SHP77 (cell line): ENCODE results near the gene TNC.

Experiments used
- DNase-seq, 2 experiments: peaks; one replicate each; lab custom pipeline; 2025; lab: John Stamatoyannopoulos, UW

The TNC gene

DNA sequence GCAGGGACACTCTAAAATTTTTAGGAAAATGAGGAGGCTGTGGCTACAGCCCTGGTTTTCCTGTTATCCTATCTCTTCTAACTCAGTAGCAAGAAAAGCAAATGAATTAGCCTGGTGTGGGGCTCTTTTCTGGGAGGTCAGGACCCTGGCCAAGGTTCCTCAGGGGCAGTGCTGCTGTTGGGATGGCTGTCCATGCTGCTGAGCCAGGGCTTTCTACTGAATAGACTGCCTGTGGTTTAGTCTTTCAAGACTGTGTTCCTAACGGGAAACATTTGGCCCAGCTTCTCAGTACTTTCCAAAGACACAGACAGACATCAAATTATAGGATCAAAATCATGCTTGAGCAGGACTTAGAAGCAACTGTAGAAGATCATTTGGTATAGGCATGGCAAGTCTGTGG lies 18.1 kb downstream of the TNC start:
- no peak for DNase-seq

DNA sequence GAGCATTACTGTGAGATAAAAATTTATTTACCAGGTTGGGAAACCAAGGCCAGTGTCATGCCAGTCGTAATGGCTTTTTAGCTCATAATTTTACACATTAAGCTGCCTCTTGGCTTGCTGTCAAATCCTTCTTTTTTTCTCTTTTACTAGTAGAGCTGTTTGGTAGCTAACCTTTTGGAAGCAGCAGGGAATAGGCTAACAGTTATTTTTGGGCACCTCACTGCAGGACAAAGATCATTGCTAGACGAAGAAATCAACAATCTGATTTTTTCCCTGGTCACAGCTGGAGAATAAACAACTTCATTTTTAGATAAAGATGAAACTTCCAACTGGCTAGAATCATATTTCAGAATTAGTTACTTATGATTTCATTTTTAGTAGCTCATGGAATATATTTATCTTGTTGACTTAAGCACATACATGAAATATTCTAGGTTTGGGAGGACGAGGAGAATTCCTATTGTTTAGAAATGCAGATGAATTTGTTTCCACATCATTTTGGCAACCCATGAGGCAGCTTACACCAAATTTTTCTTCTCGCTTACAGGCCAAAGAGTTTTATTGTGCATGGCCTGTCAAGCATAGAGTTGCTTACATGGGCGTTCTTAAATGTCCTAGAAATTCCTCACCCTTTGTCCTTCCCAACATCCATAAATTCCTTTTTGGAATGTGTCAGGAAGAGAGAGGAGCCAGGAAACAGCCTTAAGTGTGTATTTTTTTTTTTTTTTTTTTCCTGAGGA lies 19.6 kb downstream of the TNC start:
- no peak for DNase-seq

DNA sequence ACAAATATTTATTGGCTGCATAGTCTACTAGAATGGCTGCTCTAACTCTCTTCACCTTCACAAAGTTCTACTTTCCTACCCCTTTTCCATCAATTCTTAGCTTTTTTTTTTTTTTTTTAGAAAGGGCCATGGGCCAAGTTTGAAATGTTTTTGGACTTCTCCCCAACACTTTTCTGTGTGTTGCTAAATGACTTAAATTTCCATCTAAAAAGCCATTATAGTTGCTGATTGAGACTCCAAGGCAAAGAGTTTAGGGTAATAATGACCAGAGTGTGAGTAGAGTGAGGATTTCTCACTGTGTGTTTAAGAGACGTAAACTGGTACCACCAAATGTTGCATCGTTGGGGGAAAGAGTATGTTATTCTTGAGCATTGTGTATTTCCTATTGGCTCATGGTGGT lies 24.4 kb downstream of the TNC start:
- DNase-seq: no peak

DNA sequence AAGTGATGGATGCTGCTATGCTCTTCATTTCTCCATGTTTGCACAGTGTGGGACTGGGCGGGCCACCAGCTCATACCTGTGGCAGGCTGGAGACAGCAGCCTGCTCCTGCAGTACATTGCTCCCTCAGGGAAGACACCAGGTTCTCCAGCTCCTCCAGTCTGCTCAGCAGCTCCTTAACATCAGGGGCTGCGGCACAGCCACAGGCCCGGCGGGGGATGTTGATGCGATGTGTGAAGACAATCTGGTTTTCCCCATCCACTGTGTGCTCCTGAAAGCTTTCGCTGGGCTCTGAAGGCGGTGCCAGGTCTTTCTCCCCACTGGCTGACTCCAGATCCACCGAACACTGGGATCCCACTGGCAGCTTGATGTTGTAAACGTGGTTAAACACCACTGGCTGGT lies 27.5 kb downstream of the TNC start:
- no peak for DNase-seq

DNA sequence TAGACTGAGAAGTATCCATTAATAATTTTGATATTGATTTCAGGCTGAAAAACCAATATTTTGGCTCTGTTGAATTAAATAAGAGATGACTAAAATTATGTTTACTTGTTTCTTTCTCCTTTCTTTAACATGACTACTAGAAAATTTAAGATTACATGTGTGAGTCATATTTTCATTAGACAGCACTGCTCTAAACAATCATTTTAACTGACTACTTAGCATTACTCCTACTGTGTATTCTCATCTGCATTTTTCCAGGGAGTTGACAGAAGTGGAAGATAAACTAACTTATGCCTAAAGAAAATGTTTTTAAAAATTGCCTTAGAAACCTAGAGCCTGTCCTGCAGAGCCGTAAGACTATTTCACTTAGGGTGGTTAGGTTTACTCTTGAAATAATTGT lies 29.1 kb downstream of the TNC start:
- DNase-seq: no peak

DNA sequence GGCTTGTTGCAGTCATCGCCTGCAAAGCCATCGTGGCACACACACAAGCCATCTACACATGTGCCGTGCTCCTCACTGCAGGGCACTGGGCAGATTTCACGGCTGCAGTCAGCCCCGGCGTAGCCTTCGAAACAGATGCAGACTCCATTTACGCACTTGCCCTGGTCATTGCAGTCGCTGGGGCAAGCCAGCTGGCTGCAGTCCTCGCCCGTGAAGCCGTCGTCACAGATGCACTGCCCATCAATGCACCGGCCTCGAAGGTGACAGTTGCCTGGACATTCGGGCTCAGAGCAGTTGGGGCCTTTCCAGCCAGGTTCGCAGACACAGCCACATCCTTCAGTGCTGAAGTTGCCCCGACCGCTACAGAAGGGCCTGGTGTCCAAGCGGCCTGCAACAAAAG lies 31.1 kb downstream of the TNC start:
- no peak for DNase-seq

DNA sequence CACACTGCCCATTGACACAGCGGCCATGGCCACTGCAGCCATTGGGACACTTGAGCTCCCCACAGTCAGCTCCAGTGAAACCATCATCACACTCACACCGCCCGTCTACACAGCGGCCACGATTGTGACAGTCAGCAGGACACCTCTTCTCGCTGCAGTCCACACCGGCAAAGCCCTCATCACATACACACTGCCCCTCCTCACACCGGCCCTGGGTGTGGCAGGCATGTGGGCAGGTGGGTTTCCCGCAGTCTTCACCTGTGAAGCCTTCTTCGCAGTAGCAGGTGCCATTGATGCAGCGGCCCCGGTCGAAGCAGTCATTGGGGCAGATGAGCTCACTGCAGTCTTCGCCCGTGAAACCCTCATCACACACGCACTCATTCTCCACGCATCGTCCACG lies 31.5 kb downstream of the TNC start:
- no peak for DNase-seq

DNA sequence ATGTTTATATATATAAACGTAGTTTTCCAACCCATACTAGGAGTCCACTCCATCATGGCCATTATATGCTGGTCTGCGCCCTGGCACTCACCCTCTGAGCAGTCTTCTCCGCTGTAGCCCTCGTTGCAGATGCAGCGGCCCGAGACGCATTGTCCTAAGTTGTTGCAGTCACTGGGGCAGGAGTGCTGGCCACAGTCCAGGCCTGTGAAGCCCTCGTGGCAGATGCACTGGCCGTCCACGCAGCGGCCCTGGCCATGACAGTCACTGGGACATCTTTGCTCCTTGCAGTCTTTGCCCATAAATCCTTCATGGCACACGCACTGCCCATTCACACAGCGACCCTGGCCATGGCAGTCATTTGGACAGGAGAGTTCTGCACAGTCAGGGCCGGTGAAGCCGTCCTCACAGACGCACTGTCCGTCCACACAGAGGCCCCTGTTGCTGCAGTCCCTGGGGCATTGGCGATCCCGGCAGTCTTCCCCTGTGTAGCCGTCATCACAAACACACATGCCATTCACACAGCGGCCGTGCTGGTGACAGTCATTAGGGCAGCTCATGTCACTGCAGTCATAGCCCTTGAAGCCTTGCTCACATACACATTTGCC lies 32.1 kb downstream of the TNC start:
- DNase-seq: no peak

DNA sequence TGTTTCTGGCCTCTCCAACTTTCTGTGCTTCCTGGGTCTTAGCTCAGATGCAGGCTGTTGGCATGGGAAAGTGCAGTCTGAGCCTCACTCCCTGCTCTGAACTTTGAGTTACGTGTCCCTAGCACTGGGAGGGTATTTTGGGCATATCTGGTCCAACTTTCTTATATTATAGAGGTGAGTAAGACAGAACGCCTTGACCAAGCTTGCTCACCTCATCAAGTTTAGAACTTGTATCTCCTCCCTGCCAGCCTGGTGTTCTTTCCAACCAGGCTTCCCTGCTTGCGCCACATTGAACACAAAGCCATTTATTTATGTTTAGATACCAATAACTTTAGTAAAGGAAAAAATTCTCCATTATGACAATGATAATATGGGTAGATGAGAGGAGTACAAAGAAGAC lies 33.2 kb downstream of the TNC start:
- DNase-seq: no peak

DNA sequence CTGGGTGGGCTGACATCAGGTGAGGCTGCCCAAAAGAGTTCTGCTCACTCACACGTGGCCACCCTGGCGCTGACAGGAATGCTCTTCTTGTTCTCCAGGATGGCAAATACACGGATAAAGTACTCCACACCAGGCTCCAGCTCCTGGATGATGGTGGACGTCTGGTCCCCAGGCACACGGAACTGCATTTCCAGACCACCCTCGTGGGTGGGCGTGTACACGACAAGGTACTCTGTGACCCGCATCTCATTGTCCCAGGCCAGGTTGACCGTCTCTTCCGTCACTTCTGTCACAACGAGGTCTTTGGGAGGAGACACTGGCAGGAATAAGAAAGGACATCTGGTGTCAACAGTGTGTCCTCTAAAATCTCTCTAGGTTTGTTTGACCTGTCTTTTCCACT lies 33.8 kb downstream of the TNC start:
- no peak for DNase-seq

DNA sequence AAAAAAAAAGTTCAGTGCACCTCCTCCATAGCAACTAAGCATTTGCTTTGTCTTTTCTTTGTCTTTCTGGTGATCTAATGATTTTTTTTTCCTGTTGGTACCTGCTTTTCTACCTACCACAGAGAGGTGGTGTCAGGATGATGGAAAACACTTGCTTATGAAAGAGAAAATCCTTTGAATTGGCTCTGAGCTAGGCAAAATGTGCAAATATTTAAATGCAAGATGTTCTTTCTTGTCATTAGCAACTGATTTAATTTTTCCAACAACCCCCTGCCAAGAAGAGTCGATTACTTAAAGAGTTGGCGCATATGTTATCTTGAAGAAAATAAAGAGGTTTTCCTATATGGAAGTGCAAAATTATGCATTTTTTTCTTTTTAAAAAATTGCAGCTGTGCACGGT lies 37.7 kb downstream of the TNC start:
- no peak for DNase-seq

DNA sequence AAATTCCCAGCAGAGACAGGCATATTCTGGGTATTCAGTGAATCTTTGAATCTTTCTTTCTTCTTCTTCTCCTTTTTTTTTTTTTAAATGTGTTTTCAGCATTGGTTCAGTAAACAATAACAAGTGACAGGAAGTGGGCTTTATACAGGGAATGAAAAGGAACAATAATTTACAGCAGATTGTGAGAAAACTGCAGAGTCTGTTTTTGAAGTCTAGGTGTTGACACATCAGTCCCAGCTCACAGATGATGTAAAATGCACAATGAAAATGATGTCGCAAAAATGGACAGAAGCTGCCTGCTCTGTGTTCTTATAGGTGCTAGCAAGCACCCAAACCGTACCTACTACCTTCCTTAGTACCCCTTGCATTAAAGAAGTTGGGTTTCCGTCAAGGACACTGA lies 38.8 kb downstream of the TNC start:
- no peak for DNase-seq

DNA sequence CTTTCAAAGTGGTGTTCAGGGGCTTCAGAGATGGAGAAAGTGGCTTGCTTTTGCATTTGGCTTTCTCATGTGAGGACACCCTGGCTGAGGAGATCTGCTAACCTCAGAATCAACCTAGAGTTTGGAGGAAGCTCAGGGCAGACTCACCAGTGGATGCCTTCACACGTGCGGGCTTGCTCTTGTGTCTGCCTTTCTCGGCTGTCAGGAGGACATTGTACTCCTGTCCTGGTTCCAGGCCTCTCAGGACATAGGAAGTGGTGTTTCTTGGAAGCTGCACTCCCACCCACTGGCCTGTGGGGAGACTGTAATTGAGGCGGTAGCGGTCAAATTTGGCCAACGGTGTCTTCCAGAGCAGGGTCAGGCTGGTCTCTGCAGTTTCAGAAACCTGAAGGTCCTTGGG lies 44.5 kb downstream of the TNC start:
- DNase-seq: no peak

DNA sequence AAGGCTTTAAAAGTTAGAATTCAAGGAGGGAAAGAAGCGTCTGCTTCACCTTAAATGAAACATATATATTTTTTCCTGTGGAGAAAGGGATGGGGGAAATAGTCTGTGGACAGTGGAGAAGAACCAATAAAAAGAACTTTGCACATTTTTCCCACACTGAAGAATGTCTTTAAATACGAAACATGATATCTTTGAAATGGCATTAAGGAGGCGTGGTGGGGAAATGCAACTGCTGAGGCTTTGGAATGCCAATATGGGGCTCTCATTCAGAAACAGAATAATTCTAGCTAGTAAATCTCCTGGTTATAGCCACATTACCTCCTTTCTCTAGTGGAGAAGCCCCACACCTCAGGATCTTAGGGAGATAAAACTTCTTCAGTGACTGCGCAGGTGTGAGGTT lies 46.8 kb downstream of the TNC start:
- no peak for DNase-seq

DNA sequence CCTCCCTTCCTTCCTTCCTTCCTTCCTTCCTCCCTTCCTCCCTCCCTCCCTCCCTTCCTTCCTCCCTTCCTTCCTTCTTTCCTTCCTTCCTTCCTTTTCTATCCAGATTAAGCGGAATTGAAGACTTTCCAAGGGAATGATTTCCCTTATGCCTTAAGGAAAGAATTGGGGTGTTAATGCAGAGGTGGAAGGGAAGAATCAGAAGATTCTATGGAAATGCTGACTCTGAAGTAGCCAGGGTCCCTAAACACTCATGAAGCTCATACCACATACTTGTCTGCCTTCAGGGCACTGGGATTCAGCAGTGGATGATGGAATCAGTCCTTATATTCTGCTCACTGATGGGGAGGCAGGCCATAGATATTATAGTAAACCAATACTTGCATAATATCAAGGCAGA lies 48.2 kb downstream of the TNC start:
- no peak for DNase-seq

DNA sequence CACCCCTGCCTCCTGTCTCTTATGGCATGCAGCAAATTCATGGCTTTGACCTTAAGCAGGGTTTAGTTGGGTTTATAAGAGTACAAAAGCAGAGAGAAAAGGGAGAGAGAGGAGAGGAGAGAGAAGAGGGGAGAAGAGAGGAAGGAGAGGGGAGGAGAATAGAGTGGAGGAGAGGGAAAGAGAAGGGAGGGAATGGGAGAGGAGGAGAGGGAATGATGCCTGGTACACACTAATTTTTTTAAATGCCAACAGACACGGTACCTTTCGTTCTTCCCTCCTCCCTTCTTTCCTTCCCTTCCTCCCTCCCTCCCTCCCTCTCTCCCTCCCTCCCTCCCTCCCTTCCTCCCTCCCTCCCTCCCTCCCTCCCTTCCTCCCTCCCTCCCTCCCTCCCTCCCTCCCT lies 48.7 kb downstream of the TNC start:
- DNase-seq: no peak

DNA sequence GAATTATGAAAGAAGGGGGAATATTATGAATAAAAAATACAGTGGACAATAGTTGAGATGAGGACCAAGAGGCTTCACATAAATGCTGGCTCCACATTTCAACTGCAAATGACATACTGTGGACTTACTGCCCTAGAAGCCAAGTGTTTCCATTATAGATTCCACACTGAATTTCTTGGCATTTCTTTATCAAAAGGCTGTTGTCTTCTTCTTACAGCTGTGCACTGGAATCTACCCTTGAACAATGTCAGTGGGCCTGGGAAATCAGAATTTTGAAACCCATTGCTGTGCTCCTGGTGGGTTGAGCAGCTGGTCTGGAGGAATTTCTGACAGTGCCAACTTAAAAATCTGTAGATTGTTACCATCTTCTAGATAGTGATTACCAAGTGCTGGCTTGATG lies 49.9 kb downstream of the TNC start:
- no peak for DNase-seq

DNA sequence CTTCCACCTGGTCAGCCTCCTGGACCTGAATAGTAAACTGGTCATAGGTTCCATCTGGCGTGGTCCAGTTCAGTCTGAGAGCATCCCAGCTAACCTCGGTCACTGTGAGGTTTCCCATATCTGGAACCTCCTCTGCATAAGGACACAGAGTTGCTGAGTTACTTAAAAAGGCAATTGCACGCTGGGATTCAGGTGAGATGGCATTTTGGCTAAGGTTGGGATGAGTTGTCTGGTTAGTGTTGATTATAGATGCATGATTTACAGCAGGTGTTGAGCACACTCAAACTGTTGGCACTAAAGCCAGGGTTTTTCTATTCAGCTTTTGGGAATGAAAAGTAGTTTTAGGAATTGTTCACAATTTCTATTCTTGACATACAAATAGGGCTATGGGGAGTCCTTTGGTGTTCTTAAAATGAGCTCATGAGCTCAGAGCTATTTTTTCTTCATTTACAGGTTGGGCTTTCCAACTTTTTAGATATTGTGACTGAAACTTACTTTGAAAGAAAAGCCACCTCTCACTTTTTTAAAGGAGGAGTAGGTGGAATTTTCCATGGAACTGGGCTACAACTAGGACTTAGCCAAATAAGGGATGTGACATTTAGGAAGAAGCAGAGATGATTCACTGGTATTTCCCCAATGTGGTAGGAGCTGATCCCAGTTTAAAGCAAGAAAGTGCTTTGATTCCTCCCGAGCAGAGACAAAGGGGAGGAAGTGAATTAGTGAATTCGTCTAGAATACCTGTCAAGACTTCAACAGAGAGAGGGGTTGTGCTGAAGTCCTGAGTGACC lies 54.7 kb downstream of the TNC start:
- DNase-seq: no peak

DNA sequence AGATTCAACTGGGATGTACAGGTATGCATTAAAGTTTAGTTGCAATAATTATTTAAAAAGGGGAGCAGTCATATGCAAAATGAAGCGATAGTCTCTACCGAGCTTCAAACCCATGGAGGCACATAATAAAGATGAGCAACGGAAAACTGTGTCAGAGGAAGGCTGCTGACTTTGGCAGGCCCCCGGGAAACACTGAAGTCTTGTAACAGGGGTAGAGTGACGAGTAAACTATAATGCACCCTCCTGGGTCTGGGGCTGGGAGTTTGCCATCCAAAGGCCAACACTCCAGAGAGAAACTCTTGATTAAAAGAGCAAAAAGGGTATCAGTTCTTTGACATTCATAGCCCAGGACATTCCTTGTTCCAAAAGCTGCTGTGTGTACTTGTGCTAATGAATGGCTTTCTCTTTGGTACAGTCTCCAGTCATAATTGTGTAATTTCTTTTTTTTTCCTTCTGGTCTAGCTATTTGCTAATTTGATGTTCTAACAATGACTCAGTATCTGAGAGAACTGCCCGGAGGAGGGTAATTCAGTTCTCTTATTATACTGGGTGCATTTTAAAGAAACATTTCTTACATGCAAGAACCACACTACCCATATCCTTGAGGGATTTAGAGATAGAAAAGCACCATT lies 59.2 kb downstream of the TNC start:
- no peak for DNase-seq

DNA sequence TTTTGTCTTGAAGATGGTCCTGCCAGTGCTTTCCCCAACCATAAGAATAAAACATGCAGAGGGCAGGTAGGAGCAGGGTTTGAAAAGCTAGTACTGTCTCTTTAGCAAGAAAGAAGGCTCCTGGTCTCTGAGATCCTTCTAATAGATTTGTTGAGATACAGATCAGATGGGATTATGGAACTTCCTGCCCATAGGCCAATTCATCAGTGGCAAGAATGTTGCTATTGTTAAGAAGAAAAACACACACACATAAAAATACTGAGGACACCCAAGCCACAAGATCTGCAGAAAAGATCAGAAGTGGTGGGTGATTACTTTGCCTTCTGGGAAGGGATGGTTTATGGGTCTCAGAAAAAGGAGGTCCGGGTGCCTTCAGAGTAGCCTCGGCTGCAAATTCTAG lies 59.8 kb downstream of the TNC start:
- no peak for DNase-seq

DNA sequence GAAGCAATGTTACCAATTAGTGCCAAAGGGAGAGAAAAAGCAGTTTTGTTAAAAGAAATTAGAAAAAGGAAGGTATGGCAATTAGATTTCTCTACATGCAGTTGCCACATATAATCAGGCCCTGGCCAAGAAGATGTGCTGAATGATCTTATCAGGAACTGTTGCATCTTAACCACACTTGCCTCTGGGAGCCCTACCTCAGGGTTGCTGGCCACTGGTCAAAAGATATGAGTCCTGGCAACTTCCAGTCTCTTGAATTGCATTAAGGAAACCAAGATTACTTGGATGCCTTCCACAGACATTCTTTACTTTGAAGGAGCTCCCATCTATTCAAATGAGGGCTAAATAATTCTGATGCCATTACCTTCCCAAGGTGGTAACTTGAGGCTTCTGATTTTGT lies 60.4 kb downstream of the TNC start:
- no peak for DNase-seq

DNA sequence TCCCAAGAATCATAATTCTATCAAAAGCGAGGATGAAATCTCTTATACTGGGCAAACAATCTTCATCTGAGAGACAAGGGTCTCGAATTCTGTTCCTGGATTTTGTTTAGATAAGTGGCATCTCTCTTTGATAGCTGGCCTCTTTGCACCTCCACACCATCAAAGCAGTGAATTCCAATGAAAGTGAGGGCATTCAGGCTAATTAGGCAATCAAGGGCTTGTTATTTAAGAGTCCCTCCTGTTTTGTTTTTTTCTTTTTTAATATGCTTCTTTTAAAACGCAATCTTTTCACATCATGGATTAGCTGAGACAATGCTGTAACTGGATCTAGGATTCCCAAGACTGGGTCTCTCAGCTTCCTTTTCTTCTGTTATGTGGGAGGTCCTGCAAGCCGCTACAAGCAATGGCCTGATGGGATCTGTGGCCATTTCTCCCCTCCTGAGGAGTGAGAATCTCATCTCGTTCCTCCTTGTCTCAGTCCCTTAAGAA lies 67.9 kb downstream of the TNC start:
- no peak for DNase-seq

DNA sequence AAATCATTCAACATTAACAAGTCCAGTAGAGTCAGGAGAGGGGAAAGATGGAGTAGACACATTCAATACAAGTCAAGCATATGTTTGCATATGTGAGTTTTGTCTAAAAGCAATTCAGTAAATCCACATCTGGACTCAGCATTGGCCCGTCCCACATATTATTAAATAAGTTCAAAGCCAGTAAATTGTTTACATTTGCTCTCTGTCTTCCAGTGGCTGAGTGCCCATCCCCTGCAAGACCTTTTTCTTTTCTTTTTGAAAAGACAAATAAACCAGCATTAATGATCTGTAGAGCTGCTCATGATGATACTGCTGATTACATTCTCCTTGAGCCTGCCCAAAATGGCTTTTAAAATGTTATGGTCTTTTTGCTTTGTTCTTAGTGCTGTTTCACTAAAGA lies 71.1 kb downstream of the TNC start:
- no peak for DNase-seq
